Hepatocyte (in vitro differentiated cells): Measurements from ENCODE around the gene ADGRD2. TPM values are rescaled to one million over a fixed set of nuclear protein-coding genes. Genes with fewer than 3 reads are reported as not detected.
"Not testable (repeated sequence)": the region's sequence is repeated elsewhere in the genome, so short reads cannot be mapped to it uniquely, and the experiment has no call there.

Experiments
- DNase-seq: peaks from one replicate; pipeline ENCODE4 v3.0.0-alpha.2; 2016; ENCODE audit warnings: low spot score
- H2AFZ ChIP-seq: fragments of 200-600 bp; sonication (generic); 2 replicates; pipeline ENCODE4 v1.6.0; 2016; ENCODE audit warnings: antibody characterized with exemption, mild to moderate bottlenecking
- H3K27ac ChIP-seq: fragments of 200-600 bp; sonication (generic); 2 replicates; pipeline ENCODE4 v1.5.1; 2016; ENCODE audit warnings: mild to moderate bottlenecking
- H3K27me3 ChIP-seq: fragments of 200-600 bp; sonication (generic); 2 replicates; pipeline ENCODE4 v1.6.1; 2016
- H3K36me3 ChIP-seq: fragments of 200-600 bp; sonication (generic); replicated peaks from 2 replicates; pipeline ENCODE4 v1.5.1; 2016; ENCODE audit warnings: low read depth; ENCODE audit not compliant: insufficient read depth
- H3K4me1 ChIP-seq: fragments of 200-600 bp; sonication (generic); 2 replicates; pipeline ENCODE4 v1.5.1; 2016; ENCODE audit warnings: mild to moderate bottlenecking, moderate library complexity; ENCODE audit not compliant: insufficient read depth
- H3K4me2 ChIP-seq: fragments of 200-600 bp; sonication (generic); 2 replicates; pipeline ENCODE4 v1.6.0; 2016
- H3K4me3 ChIP-seq: fragments of 200-600 bp; sonication (generic); 2 replicates; pipeline ENCODE4 v1.5.1; 2016; ENCODE audit warnings: mild to moderate bottlenecking
- H3K79me2 ChIP-seq: fragments of 200-600 bp; sonication (generic); 2 replicates; pipeline ENCODE4 v1.6.0; 2017; ENCODE audit warnings: mild to moderate bottlenecking
- H3K9me2 ChIP-seq: fragments of 200-600 bp; sonication (generic); replicated peaks from 2 replicates; pipeline ENCODE4 v1.6.0; 2017; ENCODE audit warnings: mild to moderate bottlenecking; ENCODE audit not compliant: insufficient read depth
- H3K9me3 ChIP-seq: fragments of 200-600 bp; sonication (generic); 2 replicates; pipeline ENCODE4 v1.5.1; 2016; ENCODE audit warnings: low read depth, mild to moderate bottlenecking
- H4K20me1 ChIP-seq: fragments of 200-600 bp; sonication (generic); 2 replicates; pipeline ENCODE4 v1.6.0; 2016; ENCODE audit warnings: mild to moderate bottlenecking; ENCODE audit not compliant: insufficient read depth, poor library complexity, severe bottlenecking
- CTCF ChIP-seq: fragments of 200-600 bp; sonication (generic); IDR thresholded peaks from 2 replicates; pipeline ENCODE4 v1.5.1; 2016; ENCODE audit warnings: antibody characterized with exemption, mild to moderate bottlenecking; ENCODE audit not compliant: poor library complexity
- EZH2 ChIP-seq: fragments of 200-600 bp; sonication (generic); IDR thresholded peaks from 2 replicates; pipeline ENCODE4 v1.6.1; 2016; ENCODE audit warnings: antibody characterized with exemption, mild to moderate bottlenecking, borderline replicate concordance
- EZH2phosphoT487 ChIP-seq: fragments of 200-600 bp; sonication (generic); IDR thresholded peaks from one replicate; pipeline ENCODE4 v1.6.1; 2018; ENCODE audit warnings: antibody characterized with exemption, mild to moderate bottlenecking, low read depth, moderate library complexity; ENCODE audit not compliant: unreplicated experiment, severe bottlenecking
- WGBS: methylation state at CpG from one replicate; pipeline ENCODE4 v1.1.6; 2016; ENCODE audit warnings: low lambda C conversion rate; ENCODE audit errors: missing lambda C conversion rate; 5-methylcytosine and 5-hydroxymethylcytosine counted together
- polyA plus RNA-seq: library from polyadenylated mRNA; unstranded; fragments of >200 nt; fragmentation: Nextera tagmentation; extraction: Ambion mirVana; gene quantifications from 2 replicates; pipeline ENCODE4 v1.2.1, GENCODE V29; 2016
- total RNA-seq: library from RNA; depleted of rRNA; stranded (reverse); fragments of >200 nt; gene quantifications from 2 replicates; pipeline ENCODE4 v1.2.3, GENCODE V29; 2014

Gene ADGRD2
- total and polyA plus RNA-seq, 2 experiments from 2014 or later: not detected

GRCh38 chr9:124419832-124420489 is 30.3 kb upstream of the ADGRD2 start:
- H4K20me1 ChIP-seq: no peaks in the 10 kb centered on the region
- H3K79me2 ChIP-seq: peaks cover under 1% of the 10 kb centered on the region
- H3K9me2 ChIP-seq: no peaks in the 10 kb centered on the region
- 85% methylated on average over 6 of the region's 6 CpGs for WGBS
- DNase-seq: no peak
- no peaks in the 10 kb centered on the region for H3K9me3 ChIP-seq
- H3K4me1 ChIP-seq: no peaks in the 10 kb centered on the region
- no peak overlapping the region for H2AFZ ChIP-seq
- H3K27me3 ChIP-seq: peaks cover 8% of the 10 kb centered on the region
- no peak for TF ChIP-seq CTCF
- no peak for TF ChIP-seq EZH2phosphoT487
- no peak for TF ChIP-seq EZH2
- H3K4me3 ChIP-seq: no peak overlapping the region
- H3K4me2 ChIP-seq: no peak overlapping the region
- H3K36me3 ChIP-seq: no peaks in the 10 kb centered on the region
- no peak overlapping the region for H3K27ac ChIP-seq

- no peak overlapping the region for H3K4me2 ChIP-seq
- no peaks in the 10 kb centered on the region for H3K9me3 ChIP-seq
- no peak overlapping the region for H3K4me3 ChIP-seq
- no peak overlapping the region for H3K27ac ChIP-seq
- H3K36me3 ChIP-seq: no peaks in the 10 kb centered on the region
- H3K9me2 ChIP-seq: no peaks in the 10 kb centered on the region
- H3K27me3 ChIP-seq: peaks cover 8% of the 10 kb centered on the region
- H3K4me1 ChIP-seq: no peaks in the 10 kb centered on the region
- TF ChIP-seq EZH2: no peak
- H3K79me2 ChIP-seq: no peaks in the 10 kb centered on the region
- H2AFZ ChIP-seq: no peak overlapping the region
- 92% methylated on average over 7 of the region's 7 CpGs for WGBS
- DNase-seq: no peak
- no peaks in the 10 kb centered on the region for H4K20me1 ChIP-seq
These were observed 29.2 kb upstream of the ADGRD2 start for GRCh38 chr9:124420991-124421543.

GRCh38 chr9:124423155-124423554 is 27.1 kb upstream of the ADGRD2 start:
- Histone ChIP-seq H4K20me1 (no peaks in the 10 kb centered on the region), H3K79me2 (no peaks in the 10 kb centered on the region), H3K27me3 (peaks cover 8% of the 10 kb centered on the region), H3K36me3 (no peaks in the 10 kb centered on the region), H3K4me3 (no peak overlapping the region), H2AFZ (no peak overlapping the region), H3K4me2 (no peak overlapping the region), H3K9me3 (no peaks in the 10 kb centered on the region), H3K4me1 (no peaks in the 10 kb centered on the region), H3K27ac (no peak overlapping the region), H3K9me2 (no peaks in the 10 kb centered on the region)
- 87% methylated on average over 5 of the region's 5 CpGs for WGBS
- TF ChIP-seq EZH2: no peak
- TF ChIP-seq CTCF: no peak
- no peak for TF ChIP-seq EZH2phosphoT487
- DNase-seq: no peak

- no peaks in the 10 kb centered on the region for H3K9me2 ChIP-seq
- no peaks in the 10 kb centered on the region for H3K4me1 ChIP-seq
- no peaks in the 10 kb centered on the region for H3K9me3 ChIP-seq
- TF ChIP-seq EZH2phosphoT487: no peak
- TF ChIP-seq EZH2: no peak
- TF ChIP-seq CTCF: no peak
- H2AFZ ChIP-seq: no peak overlapping the region
- no peak overlapping the region for H3K4me2 ChIP-seq
- H4K20me1 ChIP-seq: no peaks in the 10 kb centered on the region
- no peaks in the 10 kb centered on the region for H3K79me2 ChIP-seq
- no peak overlapping the region for H3K4me3 ChIP-seq
- DNase-seq: no peak
- no peak overlapping the region for H3K27ac ChIP-seq
- 69% methylated on average over 11 of the region's 11 CpGs for WGBS
- peaks cover 8% of the 10 kb centered on the region for H3K27me3 ChIP-seq
- no peaks in the 10 kb centered on the region for H3K36me3 ChIP-seq
These were observed 26.7 kb upstream of the ADGRD2 start for GRCh38 chr9:124423591-124423990.

GRCh38 chr9:124425733-124426132 is 24.5 kb upstream of the ADGRD2 start:
- not testable (repeated sequence) for DNase-seq, H3K27ac ChIP-seq, H4K20me1 ChIP-seq, H2AFZ ChIP-seq, H3K9me3 ChIP-seq, H3K4me3 ChIP-seq, H3K4me2 ChIP-seq, H3K4me1 ChIP-seq, H3K79me2 ChIP-seq, H3K36me3 ChIP-seq, H3K27me3 ChIP-seq, H3K9me2 ChIP-seq
- 96% methylated on average over 10 of the region's 12 CpGs for WGBS
